Measurements from ENCODE around the gene MARCO. TPM values are rescaled to one million over a fixed set of nuclear protein-coding genes. Genes with fewer than 3 reads are reported as not detected.

The MARCO gene
- total and polyA plus RNA-seq, 10 of the 15 experiments (the other 5 are each of a cell fraction or from before 2014, with no cell fraction given): 0.13 to 0.67 (median 0.32) TPM; not detected in 5

DNA sequence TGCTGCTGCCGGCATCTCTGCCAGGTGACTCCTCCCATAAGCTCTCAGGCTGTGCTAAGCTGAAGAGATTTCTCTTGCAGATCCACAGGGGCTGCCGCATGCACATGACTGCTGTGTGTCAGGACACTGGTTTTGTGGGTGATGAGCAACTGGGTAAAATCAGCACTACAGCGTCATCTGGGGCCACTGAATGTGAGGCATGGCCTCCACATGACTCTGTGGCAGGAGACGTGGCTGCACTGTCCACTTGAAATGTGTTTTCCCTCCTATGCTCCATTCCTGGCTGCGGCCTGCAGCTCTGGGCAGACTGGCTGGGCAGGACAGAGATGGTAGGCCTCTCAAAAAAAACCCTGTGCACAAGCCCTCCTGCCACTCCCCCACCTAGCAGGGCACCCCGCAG, 63.6 kb downstream of the MARCO start:
- no peak for DNase-seq (ENCODE audit: low read depth, low spot score)
- H3K9ac ChIP-seq (ENCODE audit: control insufficient read depth, insufficient read depth, low read length): no peak overlapping the region
- ATAC-seq: no peak; the same call in 2 of the 3 replicates
- SMC1A ChIA-PET (ENCODE audit: uncharacterized antibody, unreplicated experiment): interaction anchor here (0.8 to 1.1 kb wide), 3 partner anchors 19 to 123 kb away, joined by 3 read pairs; no protein-coding TSS in a partner anchor
- H3K4me2 ChIP-seq (ENCODE audit: control insufficient read depth, insufficient read depth): no peak overlapping the region
- POLR2A ChIA-PET: no interaction called here
- CTCF ChIA-PET: interaction anchor here (1.2 to 1.6 kb wide), 3 partner anchors 19 to 124 kb away, joined by 4 to 5 read pairs (median 5); no protein-coding TSS in a partner anchor
- H3K27ac ChIP-seq (ENCODE audit: control insufficient read depth, insufficient read depth): no peak overlapping the region
- H3K79me2 ChIP-seq (ENCODE audit: control insufficient read depth, insufficient read depth, low read length): no peaks in the 10 kb centered on the region
- no peak overlapping the region for H2AFZ ChIP-seq (ENCODE audit: control insufficient read depth, low read depth, low read length)
- FAIRE-seq: no peak
- no peaks in the 10 kb centered on the region for H3K9me3 ChIP-seq (replicated peaks; ENCODE audit: control insufficient read depth, insufficient read depth, low read length)
- H4K20me1 ChIP-seq (ENCODE audit: control insufficient read depth, insufficient read depth): no peaks in the 10 kb centered on the region
- WGBS (ENCODE audit: insufficient coverage, insufficient replicate concordance, low lambda C conversion rate, missing lambda C conversion rate): 27% methylated on average over 6 of the region's 6 CpGs
- TF ChIP-seq LARP7 (IDR thresholded peaks at IDR 0.05): no peak
- TF ChIP-seq BHLHE40 (IDR thresholded peaks at IDR 0.05; ENCODE audit: borderline replicate concordance in 1 of 2, low read depth in 2 of 2, low read length in 1 of 2): peak in 1 of 2 experiments; percentile 39; a peak in 2 of 4 replicates
- no peak overlapping the region for H3K4me3 ChIP-seq
- no peaks in the 10 kb centered on the region for H3K4me1 ChIP-seq (ENCODE audit: control insufficient read depth, insufficient read depth, low read length)
- no peaks in the 10 kb centered on the region for H3K36me3 ChIP-seq (ENCODE audit: control insufficient read depth in 2 of 2, insufficient read depth in 2 of 2, low read length in 1 of 2)
- no TSS peak for BruUV-seq (replicated peaks)
- RAD21 ChIA-PET (ENCODE audit: unreplicated experiment): interaction anchor here (0.7 to 1.6 kb wide), 4 partner anchors 14 to 124 kb away, joined by 3 to 5 read pairs (median 3); no protein-coding TSS in a partner anchor
- peaks cover 1 to 5% of the 10 kb centered on the region in 2 experiments; a peak in 3 of 4 replicates for H3K27me3 ChIP-seq (replicated peaks in 1 of 2; ENCODE audit: control insufficient read depth in 2 of 2, insufficient read depth in 2 of 2, low read length in 1 of 2)
- intact Hi-C loops (cut with micrococcal nuclease; ENCODE audit: unreplicated experiment): no loop called here
- in situ Hi-C loops (cut with MboI): no loop called here

- Histone ChIP-seq H3K27me3 (replicated peaks in 1 of 2; ENCODE audit: control insufficient read depth in 2 of 2, insufficient read depth in 2 of 2, low read length in 1 of 2) (peaks cover 6 to 8% of the 10 kb centered on the region in 2 experiments), H2AFZ (ENCODE audit: control insufficient read depth, low read depth, low read length) (no peak overlapping the region), H3K27ac (ENCODE audit: control insufficient read depth, insufficient read depth) (no peak overlapping the region), H4K20me1 (ENCODE audit: control insufficient read depth, insufficient read depth) (no peaks in the 10 kb centered on the region), H3K4me1 (ENCODE audit: control insufficient read depth, insufficient read depth, low read length) (no peaks in the 10 kb centered on the region), H3K4me3 (no peak overlapping the region), H3K4me2 (ENCODE audit: control insufficient read depth, insufficient read depth) (no peak overlapping the region), H3K79me2 (ENCODE audit: control insufficient read depth, insufficient read depth, low read length) (no peaks in the 10 kb centered on the region), H3K9me3 (replicated peaks; ENCODE audit: control insufficient read depth, insufficient read depth, low read length) (no peaks in the 10 kb centered on the region), H3K36me3 (ENCODE audit: control insufficient read depth in 2 of 2, insufficient read depth in 2 of 2, low read length in 1 of 2) (no peaks in the 10 kb centered on the region), H3K9ac (ENCODE audit: control insufficient read depth, insufficient read depth, low read length) (no peak overlapping the region)
- POLR2A ChIA-PET: no interaction called here
- SMC1A ChIA-PET (ENCODE audit: uncharacterized antibody, unreplicated experiment): interaction anchor here (0.7 to 2.4 kb wide), 6 partner anchors 21 to 124 kb away, joined by 3 to 13 read pairs (median 3); no protein-coding TSS in a partner anchor
- in situ Hi-C loops (cut with MboI): no loop called here
- DNase-seq (ENCODE audit: low read depth, low spot score) (no peak), ATAC-seq (no peak), FAIRE-seq (no peak)
- CTCF ChIA-PET: interaction anchor here (1.0 kb wide), 3 partner anchors 121 to 305 kb away, joined by 3 to 5 read pairs (median 3); no protein-coding TSS in a partner anchor
- RAD21 ChIA-PET (ENCODE audit: unreplicated experiment): interaction anchor here (0.9 to 2.9 kb wide), 2 partner anchors 64 to 124 kb away, joined by 3 to 29 read pairs; no protein-coding TSS in a partner anchor
- WGBS (ENCODE audit: insufficient coverage, insufficient replicate concordance, low lambda C conversion rate, missing lambda C conversion rate): 30% methylated on average over 7 of the region's 7 CpGs
- no TSS peak for BruUV-seq (replicated peaks)
- intact Hi-C loops (cut with micrococcal nuclease; ENCODE audit: unreplicated experiment): no loop called here
- TF ChIP-seq SREBF1 (IDR thresholded peaks at IDR 0.05; ENCODE audit: low read length) (no peak), PML (IDR thresholded peaks at IDR 0.05; ENCODE audit: low read length) (no peak), E2F8 (IDR thresholded peaks at IDR 0.05; ENCODE audit: low read depth, partially characterized antibody) (no peak), ZNF592 (IDR thresholded peaks at IDR 0.05) (no peak), ZNF622 (IDR thresholded peaks at IDR 0.05) (no peak), MYC (IDR thresholded peaks at IDR 0.05; ENCODE audit: insufficient read depth, insufficient read length, insufficient replicate concordance, low read length, severe bottlenecking) (no peak), TCF7 (IDR thresholded peaks at IDR 0.05; ENCODE audit: borderline replicate concordance) (no peak), PAX8 (IDR thresholded peaks at IDR 0.05) (no peak)
These were observed 64.4 kb downstream of the MARCO start for GRCh38 chr2:119006441-119006840.
